Measurements from ENCODE around the gene GUK1. TPM values are rescaled to one million over a fixed set of nuclear protein-coding genes. Genes with fewer than 3 reads are reported as not detected.

Gene GUK1
- total RNA-seq, 2 experiments from 2014 or later, result 154 to 197 TPM

DNA sequence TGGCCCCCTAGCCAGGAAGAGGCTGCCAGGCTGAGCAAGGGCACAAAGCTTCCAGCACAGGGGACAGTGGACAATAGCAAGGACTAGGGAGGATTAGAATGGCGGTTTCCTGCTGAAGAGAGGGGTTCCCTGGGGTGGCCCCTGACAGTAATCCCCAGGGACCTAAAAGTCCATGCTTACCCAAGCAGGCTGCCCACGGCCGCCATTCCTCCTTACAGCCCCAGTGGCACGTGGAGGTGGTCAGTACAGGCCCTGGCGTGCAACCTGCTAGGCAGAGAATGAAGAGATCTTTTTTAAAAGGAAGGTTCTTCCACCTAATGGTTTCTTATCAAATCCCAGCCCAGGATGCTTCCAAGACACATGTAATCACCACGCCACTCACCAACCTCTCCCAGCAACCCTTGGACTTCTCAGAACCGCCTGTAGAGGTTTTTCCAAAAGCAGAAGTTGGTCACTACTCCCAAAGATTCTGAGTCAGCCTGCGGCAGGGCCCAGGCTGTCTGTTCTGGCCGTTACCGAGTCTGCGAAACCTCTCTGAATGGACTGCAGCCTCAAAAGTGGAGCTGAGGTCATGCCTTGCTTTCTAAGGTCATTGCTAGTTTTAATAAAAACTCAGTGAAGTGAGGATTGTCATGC is 31.9 kb upstream of the GUK1 start:
- TF ChIP-seq, protein P1, sequence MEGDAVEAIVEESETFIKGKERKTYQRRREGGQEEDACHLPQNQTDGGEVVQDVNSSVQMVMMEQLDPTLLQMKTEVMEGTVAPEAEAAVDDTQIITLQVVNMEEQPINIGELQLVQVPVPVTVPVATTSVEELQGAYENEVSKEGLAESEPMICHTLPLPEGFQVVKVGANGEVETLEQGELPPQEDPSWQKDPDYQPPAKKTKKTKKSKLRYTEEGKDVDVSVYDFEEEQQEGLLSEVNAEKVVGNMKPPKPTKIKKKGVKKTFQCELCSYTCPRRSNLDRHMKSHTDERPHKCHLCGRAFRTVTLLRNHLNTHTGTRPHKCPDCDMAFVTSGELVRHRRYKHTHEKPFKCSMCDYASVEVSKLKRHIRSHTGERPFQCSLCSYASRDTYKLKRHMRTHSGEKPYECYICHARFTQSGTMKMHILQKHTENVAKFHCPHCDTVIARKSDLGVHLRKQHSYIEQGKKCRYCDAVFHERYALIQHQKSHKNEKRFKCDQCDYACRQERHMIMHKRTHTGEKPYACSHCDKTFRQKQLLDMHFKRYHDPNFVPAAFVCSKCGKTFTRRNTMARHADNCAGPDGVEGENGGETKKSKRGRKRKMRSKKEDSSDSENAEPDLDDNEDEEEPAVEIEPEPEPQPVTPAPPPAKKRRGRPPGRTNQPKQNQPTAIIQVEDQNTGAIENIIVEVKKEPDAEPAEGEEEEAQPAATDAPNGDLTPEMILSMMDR (conservative IDR thresholded peaks at IDR 0.05; ENCODE audit: low read length), result no peak
- TF ChIP-seq EZH2phosphoT487 (IDR thresholded peaks at IDR 0.05; ENCODE audit: borderline replicate concordance, low read depth, low read length), result no peak
- Histone ChIP-seq H3K4me2 (ENCODE audit: low read length) (peak overlapping the region; percentile 99), H3K79me2 (ENCODE audit: insufficient read depth, low read depth, low read length) (peaks cover 8% of the 10 kb centered on the region), H3K9me2 (ENCODE audit: insufficient read depth, low read length) (no peaks in the 10 kb centered on the region), H3K9me3 (ENCODE audit: low read length) (no peaks in the 10 kb centered on the region), H3K4me3 (ENCODE audit: low read depth, low read length, poor library complexity, severe bottlenecking) (peak overlapping the region; percentile 93), H3K27ac (ENCODE audit: low read depth, low read length, poor library complexity, severe bottlenecking) (no peak overlapping the region), H2AFZ (ENCODE audit: low read length) (no peak overlapping the region), H3K4me1 (ENCODE audit: insufficient read depth, low read length, poor library complexity, severe bottlenecking) (peaks cover 25% of the 10 kb centered on the region), H3K36me3 (ENCODE audit: insufficient read depth, low read length) (peaks cover 10% of the 10 kb centered on the region; the same call in 1 of the 2 replicates), H4K20me1 (ENCODE audit: insufficient read depth, low read length) (no peaks in the 10 kb centered on the region)
- no TSS peak for BruUV-seq (replicated peaks)
- CTCF ChIA-PET (ENCODE audit: unreplicated experiment), result no interaction called here
- POLR2A ChIA-PET, result interaction anchor here (1.6 kb wide), 2 partner anchors 26 to 351 kb away, joined by 5 to 7 read pairs; partner anchors contain the start of gene ARF1
- intact Hi-C loops (cut with micrococcal nuclease; ENCODE audit: unreplicated experiment), result no loop called here
- DNase-seq (ENCODE audit: low spot score), result no peak

DNA sequence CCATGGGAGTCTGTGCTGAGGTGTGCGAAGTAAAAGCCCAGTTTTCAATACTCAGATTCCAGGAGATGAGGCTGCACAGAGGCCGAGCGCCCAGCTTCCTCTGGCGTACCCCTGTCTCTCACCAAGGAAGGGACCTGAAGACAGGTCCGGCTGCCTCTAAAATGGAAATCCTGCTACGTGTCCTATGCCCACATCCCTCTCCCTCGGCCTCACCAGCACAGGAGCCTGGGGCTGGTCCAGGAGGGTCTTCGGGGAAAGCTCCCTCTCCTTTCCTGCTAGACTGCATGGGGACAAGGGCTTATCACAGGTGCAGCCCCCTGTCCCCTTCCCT is 31.4 kb upstream of the GUK1 start:
- BruUV-seq (replicated peaks), result TSS peak; percentile 84
- H2AFZ ChIP-seq (ENCODE audit: low read length), result peak overlapping the region; percentile 54
- ChIA-PET CTCF (ENCODE audit: unreplicated experiment) (no interaction called here), POLR2A (interaction anchor here (1.6 kb wide), 2 partner anchors 26 to 350 kb away, joined by 5 to 7 read pairs; partner anchors contain the start of gene ARF1)
- H3K27ac ChIP-seq (ENCODE audit: low read depth, low read length, poor library complexity, severe bottlenecking), result no peak overlapping the region
- H3K36me3 ChIP-seq (ENCODE audit: insufficient read depth, low read length), result peaks cover 10% of the 10 kb centered on the region; the same call in 1 of the 2 replicates
- intact Hi-C loops (cut with micrococcal nuclease; ENCODE audit: unreplicated experiment), result no loop called here
- H3K9me3 ChIP-seq (ENCODE audit: low read length), result no peaks in the 10 kb centered on the region
- no peak for DNase-seq (ENCODE audit: low spot score)
- H3K79me2 ChIP-seq (ENCODE audit: insufficient read depth, low read depth, low read length), result peaks cover 8% of the 10 kb centered on the region
- peak overlapping the region; percentile 99 for H3K4me2 ChIP-seq (ENCODE audit: low read length)
- H3K4me1 ChIP-seq (ENCODE audit: insufficient read depth, low read length, poor library complexity, severe bottlenecking), result peaks cover 23% of the 10 kb centered on the region
- H3K9me2 ChIP-seq (ENCODE audit: insufficient read depth, low read length), result no peaks in the 10 kb centered on the region
- H3K4me3 ChIP-seq (ENCODE audit: low read depth, low read length, poor library complexity, severe bottlenecking), result peak overlapping the region; percentile 93
- TF ChIP-seq, protein P1 (conservative IDR thresholded peaks at IDR 0.05; ENCODE audit: low read length), result no peak
- TF ChIP-seq EZH2phosphoT487 (IDR thresholded peaks at IDR 0.05; ENCODE audit: borderline replicate concordance, low read depth, low read length), result no peak
- no peaks in the 10 kb centered on the region for H4K20me1 ChIP-seq (ENCODE audit: insufficient read depth, low read length)
